GM18519 (cell line): ENCODE measurements around the gene PNPLA2.

Experiments used
- ATAC-seq: cut with Tn5 transposase; IDR thresholded peaks from one replicate; pipeline ENCODE4 v1.9.1; 2021; ENCODE audit warnings: mild to moderate bottlenecking, moderate library complexity; ENCODE audit not compliant: unreplicated experiment, low FRiP score

Gene PNPLA2

DNA sequence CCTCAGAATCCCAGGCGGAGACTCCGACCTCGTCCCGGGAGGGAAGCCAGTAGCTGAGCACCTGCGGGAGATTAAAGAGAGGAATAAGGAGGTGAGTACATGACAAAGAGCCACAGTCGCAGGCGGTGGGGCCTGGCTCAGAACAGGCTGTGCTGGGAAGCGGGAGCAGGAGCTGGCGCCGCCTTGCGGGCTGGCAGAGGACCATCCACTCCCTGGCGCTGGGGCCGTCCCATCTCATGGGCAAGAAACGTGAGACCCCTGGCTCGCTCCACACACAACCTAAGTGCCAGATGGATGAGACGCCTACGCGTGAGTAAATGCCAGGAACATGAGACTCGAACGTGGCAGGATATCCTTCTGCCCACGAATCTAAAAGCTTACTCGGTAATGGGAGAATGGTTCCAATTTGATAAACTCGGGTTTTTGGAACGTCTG, 35.1 kb upstream of the PNPLA2 start:
- ATAC-seq = no peak

GRCh38 chr11:786235-787083, 32.3 kb upstream of the PNPLA2 start:
- no peak for ATAC-seq

DNA sequence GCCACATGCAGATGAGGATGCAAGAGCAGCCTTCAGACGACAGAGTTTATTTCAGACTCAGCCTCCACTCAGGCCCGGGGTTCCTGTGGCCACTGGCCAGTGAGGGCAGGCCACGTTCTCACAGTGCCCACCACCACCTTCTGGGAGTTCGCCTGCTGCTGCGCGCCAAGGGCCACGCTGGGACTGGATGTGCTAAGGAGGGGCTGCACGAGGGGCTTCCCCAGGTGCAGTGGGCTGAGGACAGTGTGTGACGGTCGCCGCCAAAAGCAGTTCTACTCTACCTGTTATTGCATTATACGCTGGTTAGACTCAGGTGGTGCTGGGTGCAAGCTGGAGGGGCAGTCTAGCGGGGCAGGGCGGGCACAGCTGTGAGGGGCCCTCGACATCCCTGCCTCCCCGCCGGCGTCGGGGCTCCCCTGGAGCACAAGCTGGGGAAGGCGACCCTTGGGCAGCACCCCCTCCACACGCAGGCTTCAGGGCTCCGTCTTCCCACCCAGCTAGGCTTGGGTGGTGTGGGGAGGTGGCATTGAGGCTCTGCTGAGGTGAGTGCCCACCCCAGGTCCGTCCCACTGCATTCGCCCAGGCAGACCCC, 31.5 kb upstream of the PNPLA2 start:
- no peak for ATAC-seq

DNA sequence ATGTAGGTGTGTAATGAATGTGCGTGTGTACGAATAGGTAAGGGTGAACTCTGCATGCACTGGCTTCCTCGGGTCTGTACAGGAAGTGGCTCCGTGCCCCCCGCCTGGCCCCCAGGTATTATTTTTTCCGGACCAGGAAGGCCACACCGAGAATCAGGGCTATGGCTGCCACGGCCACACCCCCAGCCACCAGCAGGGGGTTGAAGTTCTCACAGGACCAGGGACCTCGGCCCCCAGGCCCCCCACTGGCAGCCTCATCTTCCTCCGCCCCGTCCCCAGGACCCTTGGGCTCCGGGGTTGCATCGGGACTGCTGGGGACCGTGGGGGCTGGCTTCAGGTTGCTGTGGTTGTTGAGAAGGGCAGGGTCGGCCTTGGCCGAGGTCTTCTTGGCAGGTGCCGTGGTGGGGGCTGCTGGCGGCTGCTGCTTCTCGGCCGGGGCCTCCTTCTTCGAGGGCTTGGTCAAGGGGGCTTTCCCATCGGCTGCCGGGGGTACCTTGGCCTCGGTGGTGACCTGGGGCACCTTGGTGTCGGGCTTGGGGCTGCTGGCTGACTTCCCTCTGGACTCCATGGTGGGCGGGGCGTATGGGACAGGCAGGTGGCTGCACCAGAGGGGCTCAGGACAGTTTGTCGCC, 30.6 kb upstream of the PNPLA2 start:
- no peak for ATAC-seq

DNA sequence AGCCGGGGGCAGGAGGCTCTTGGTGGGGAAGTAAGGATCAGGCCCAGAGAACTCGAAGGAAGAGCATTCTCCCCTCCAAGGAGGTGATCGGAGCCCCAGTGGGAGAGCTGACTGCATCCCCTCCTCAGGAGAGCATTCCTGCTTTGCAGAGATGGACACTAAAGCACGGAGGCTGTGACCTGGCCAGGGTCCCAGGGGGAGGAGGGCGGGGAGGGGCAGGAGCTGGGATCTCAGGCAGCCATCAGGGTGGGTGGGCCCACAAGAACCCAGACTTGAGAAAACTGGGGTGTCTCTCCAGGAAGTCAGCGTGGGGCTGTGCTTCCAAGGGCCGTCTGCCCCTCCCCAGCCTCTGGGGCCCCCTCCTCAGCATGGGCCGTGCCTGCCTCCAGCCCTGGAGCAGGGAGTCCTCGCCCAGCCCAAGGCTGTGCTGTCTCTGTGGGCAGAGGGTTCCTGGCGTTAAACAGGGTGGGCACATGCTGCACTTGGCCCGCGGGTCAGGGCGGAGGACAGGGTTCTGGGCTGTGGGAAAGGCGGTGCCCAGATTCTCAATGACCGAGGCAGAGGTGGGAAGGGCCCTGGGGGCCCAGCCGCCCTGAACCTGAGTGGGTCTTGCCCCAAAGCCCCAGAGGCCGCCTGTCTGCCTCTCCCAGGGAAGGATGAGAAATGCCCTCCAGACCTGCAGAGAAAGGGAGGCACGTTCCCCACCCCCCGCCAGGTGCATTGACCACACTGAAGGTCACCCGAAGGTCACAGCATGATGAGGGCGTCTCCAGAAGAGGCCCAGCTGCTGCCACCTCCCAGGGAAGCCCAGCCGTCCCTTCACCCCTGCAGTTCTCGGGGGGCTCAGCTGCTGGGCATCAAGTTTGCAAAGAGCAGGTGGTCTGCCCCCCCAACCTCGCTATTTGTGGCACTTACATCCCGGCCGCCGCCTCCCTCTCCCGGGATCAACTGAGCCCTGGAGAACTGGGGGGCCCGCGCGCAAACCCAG, 29.5 kb upstream of the PNPLA2 start:
- ATAC-seq = no peak

DNA sequence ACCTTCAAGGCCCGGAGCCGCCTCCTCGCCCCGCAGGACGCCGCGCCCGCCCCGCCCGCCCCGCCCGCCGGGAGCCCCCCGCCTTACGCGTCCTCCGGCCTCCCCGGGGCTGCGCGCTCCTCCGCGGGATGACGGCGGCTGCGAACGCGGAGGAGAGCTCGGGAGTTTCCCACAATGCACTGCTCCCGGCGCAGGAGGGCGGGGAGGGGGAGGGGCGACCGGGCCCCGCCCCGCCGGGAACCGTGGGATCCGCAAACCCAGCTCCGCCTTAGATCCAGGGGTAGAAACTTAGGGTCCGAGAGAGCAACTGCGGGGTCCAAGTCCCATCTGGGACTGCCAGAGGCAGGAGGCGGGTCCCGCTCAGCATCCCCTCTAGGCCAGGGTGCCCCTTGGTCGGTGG, 28.8 kb upstream of the PNPLA2 start, which contains the start of gene CEND1:
TSS of gene CEND1 (minus strand) at position 148 of the 400 bp plus-strand sequence. CDS start 1,514 bp downstream, outside the sequence.
- ATAC-seq = no peak

DNA sequence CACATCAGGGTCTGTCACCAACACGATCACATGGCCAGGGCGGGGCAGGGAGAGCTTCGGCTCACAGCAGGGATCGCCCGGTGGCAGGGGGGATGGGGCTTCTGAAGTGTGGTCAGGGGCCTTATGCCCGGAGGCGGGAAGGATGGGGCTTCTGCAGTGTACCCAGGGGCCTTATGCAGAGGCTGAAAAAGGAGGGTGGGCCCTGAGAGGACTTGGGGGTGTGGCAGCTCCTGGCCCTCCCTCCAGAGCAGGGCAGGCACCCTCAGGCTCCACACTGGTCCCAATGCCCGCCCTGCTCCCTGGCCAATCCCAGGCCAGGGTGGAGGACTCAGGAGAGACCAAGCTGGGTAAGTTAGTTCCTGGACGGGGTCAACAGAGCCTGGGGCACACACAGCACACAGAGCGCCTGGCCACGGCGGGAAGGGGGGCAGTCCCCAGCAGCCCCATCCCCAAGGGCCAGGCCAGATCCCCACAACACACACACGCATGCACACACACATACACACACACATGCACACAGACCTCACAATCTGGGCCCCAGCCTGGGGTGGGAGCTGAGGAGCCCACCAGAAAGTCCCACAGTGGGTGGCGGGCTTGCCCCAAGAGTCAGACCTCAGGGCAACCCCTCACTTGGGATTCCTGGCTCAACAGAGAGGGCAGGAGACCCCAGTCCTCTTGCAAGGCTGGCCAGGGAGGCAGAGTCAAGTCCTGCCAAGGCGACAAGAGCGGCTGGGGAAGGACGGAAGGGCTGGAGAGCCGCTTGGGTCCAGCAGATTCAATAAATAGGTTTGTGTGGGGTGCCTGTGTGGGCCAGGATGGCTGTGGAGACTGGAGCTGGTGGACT, 27.8 kb upstream of the PNPLA2 start:
- no peak for ATAC-seq

DNA sequence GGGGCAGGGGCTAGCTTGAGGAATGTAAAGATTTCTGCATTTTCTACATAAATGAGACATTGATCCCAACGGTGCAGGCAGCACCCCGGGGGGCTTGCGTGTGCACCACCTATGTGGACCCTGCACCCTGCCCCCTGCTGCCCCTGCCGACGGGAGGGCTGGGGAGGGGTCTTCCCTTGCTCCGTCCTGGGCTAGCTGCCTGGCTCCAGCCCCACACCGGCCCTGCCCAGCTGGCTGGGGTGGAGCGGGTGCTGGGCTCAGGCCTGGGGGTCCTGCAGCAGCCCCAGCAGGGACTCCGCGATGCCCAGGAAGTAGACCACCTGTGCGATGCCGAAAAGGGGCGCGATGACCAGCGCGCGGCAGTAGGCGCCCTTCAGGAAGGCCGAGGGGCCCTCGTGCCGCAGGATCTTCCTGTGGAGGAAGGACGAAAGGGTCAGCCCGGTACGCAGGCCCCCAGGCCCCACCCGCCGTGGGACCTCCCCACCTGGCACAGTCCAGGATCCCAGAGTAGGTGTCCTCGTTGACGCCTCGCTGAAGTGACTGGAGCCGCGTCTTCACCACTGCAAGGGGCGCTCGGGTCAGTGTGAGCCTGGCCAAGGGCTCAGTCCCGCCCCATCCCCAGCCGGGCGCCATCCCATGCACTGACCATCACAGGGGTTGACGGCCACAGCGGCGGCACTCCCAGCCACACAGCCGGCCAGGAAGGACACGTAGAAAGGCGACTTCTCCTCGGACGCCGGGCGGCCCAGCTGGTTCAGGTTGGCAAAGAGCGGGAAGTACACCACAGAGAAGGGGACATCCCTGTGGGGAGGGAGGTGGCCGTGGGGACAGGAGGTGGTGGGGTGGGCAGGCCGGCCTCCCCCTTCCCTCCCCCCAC, 26.8 kb upstream of the PNPLA2 start:
- no peak for ATAC-seq

DNA sequence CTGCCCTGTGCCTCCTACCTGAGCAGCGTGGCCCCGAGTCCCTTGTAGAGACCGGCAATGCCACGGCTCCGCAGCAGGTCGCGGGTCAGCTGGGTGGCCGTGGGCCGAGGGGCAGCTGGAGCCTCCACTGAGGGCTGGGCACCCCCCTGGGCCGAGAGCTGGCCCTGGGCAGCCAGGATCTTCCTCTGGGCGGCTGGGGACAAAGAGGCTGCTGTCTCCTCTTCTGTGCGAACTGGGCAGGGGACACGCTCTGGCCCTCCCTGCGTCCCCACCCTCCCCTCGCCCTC, 26.2 kb upstream of the PNPLA2 start:
- no peak for ATAC-seq

GRCh38 chr11:792873-793272, 25.8 kb upstream of the PNPLA2 start:
- ATAC-seq = no peak

DNA sequence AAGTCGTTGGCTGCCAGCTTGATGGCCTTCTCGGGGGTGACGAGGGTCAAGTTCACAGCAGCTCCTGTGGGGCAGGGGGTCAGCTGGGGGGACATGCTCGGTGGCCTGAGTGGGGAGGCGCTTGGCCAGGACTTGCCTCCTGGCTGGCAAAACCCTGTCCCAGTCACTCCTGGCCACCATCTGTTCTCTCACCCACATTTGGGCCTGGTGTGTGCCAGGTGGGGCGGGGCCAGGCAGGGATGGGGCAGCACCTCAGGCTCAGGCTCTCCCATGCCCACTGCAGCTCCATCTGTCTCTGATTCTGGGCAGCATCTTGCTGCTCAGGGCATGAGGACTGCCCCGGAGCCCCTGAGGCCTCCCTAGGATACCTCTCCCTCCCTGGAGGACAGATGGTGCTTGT, 25.2 kb upstream of the PNPLA2 start:
- no peak for ATAC-seq

GRCh38 chr11:794013-794765, 24.5 kb upstream of the PNPLA2 start:
- no peak for ATAC-seq

DNA sequence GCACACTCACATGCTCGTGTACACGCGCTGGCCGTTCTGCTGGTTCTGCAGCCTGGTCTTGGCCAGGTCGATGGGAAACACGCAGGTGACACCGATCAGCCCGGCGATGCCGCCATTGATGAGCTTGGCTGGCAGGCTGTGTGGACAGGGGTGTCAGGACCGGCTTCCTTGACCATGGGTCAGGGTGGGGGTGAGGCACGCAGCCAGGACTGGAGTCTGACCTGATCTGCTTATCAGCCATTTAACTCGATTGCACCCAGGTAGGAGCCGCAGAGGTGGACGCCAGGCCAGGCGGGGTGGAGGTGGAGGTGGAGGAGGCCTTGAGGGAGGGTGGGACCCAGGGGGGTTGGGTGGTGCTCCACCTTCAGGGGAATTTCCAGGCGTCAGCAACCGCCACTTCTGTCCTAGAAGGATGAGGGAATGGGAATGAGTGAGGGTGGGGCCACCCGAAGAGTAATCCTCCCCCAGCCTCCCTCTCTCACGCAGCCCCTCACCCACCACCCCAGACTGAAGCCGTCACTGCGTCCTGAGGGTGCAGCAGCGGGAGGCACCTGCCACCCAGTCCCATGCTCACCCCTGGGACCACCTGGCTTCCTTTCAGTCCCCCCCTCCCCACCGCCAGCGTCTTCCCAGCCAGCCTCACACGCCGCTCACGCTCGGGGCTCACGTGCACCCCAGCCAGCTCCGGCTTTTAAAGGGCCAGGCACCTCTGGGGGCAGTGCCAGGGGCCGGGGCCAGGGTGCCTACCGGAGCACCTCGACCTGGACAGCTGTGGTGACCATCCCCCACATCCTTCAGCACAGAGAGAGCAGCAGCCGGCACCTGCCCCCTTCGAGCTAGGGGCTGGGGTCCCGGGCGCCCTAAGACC, 23.7 kb upstream of the PNPLA2 start:
- no peak for ATAC-seq

GRCh38 chr11:795634-796564, 22.8 kb upstream of the PNPLA2 start:
- ATAC-seq = no peak

DNA sequence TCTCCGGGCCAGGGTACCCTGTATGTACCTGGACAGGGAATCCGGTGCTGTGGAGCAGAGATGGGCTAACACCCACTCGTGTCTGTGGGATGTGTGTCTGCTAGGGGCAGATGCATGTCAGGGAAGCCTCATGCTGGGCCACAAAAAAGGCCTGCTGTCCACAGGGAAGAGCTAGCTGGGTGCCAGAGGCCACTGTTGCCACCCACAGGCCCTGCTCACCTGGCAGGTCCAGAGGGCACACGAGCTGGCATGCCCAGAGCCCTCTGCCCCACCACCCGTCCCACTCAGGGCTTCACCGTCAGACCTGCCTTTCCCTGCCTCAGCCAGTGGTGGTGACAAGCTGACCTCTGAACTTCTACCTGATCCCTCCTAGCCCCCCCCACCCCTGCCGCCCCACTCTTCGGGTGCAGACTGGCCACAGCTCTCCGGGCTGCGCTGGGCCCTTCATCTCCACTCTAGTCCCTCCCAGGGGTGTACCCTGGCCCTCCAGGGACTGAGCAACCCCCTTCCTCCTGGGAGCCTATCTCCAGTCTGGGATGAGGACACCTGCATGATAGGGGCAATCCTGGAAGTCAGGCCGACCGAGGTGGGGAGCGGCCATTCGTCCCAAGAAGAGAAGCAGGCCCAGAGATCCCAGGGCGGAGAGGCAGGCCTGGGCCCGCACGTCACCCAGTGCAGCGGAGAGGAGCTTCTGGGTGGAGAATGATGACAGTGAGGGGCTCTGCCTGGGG, 22.0 kb upstream of the PNPLA2 start:
- no peak for ATAC-seq
